H1 (cell line): ENCODE results near the gene MOV10L1.

Experiments
- CEBPB ChIP-seq: IDR thresholded peaks from 2 replicates; pipeline ENCODE4 v1.6.1; 2012; ENCODE audit warnings: low read depth, low read length
- CREB1 ChIP-seq: IDR thresholded peaks from 2 replicates; pipeline ENCODE4 v1.6.1; 2012; ENCODE audit warnings: inconsistent platforms
- CTCF ChIP-seq, 3 experiments: IDR thresholded peaks; 1 replicate in 2 of 3; 2 replicates in 1 of 3; pipeline versions ENCODE4 v1.5.1 to v1.6.1; 2011; ENCODE audit warnings: low read length in 3 of 3, mild to moderate bottlenecking in 3 of 3, inconsistent platforms in 2 of 3, low read depth in 1 of 3, moderate library complexity in 1 of 3; ENCODE audit not compliant: insufficient read depth in 1 of 3; ENCODE audit errors: control extremely low read depth in 1 of 3
- EP300 ChIP-seq, 2 experiments: IDR thresholded peaks; 1 replicate in 1 of 2; 2 replicates in 1 of 2; pipeline ENCODE4 v1.6.1; 2011 to 2012; ENCODE audit warnings: low read depth in 2 of 2, low read length in 2 of 2, mild to moderate bottlenecking in 2 of 2, borderline replicate concordance in 1 of 2, inconsistent platforms in 1 of 2, moderate library complexity in 1 of 2
- EZH2 ChIP-seq: fragments of 200-600 bp; sonication (generic); IDR thresholded peaks from 2 replicates; pipeline ENCODE4 v1.7.1; 2012; ENCODE audit warnings: low read depth, mild to moderate bottlenecking, moderate library complexity, low read length, inconsistent platforms; ENCODE audit not compliant: severe bottlenecking
- HDAC2 ChIP-seq, 2 experiments: fragments of 300-600 bp in 1 of 2; sonication (generic) in 1 of 2; IDR thresholded peaks; 2 replicates each; pipeline ENCODE4 v1.6.1; 2011 to 2012; ENCODE audit warnings: low read depth in 2 of 2, low read length in 2 of 2, mild to moderate bottlenecking in 2 of 2, moderate library complexity in 2 of 2, borderline replicate concordance in 1 of 2, inconsistent platforms in 1 of 2
- JUN ChIP-seq: IDR thresholded peaks from 2 replicates; pipeline ENCODE4 v1.6.1; 2011; ENCODE audit warnings: low read depth, mild to moderate bottlenecking, improper control_type of control experiment, low read length
- POLR2A ChIP-seq, 2 experiments: IDR thresholded peaks; 1 replicate in 1 of 2; 2 replicates in 1 of 2; pipeline ENCODE4 v1.6.1; 2011; ENCODE audit warnings: low read depth in 2 of 2, low read length in 2 of 2, mild to moderate bottlenecking in 2 of 2; ENCODE audit errors: control extremely low read depth in 1 of 2
- POLR2AphosphoS5 ChIP-seq: IDR thresholded peaks from 2 replicates; pipeline ENCODE4 v1.6.1; 2011; ENCODE audit warnings: low read depth, low read length
- RAD21 ChIP-seq, 2 experiments: IDR thresholded peaks in 1 of 2; conservative IDR thresholded peaks in 1 of 2; 2 replicates each; pipeline ENCODE4 v1.6.1; 2011; ENCODE audit warnings: low read depth in 2 of 2, low read length in 2 of 2, improper control_type of control experiment in 1 of 2, inconsistent platforms in 1 of 2, mild to moderate bottlenecking in 1 of 2, moderate library complexity in 1 of 2
- SIRT6 ChIP-seq: IDR thresholded peaks from one replicate; pipeline ENCODE4 v1.7.1; 2012; ENCODE audit warnings: low read length, inconsistent platforms
- SIX5 ChIP-seq: IDR thresholded peaks from 2 replicates; pipeline ENCODE4 v1.6.1; 2011; ENCODE audit warnings: mild to moderate bottlenecking, low read depth, low read length
- SP1 ChIP-seq: IDR thresholded peaks from 2 replicates; pipeline ENCODE4 v1.6.1; 2011; ENCODE audit warnings: low read depth, low read length
- TEAD4 ChIP-seq: IDR thresholded peaks from 2 replicates; pipeline ENCODE4 v1.6.1; 2012; ENCODE audit warnings: low read depth, low read length, inconsistent platforms, mixed read lengths

- TF ChIP-seq CTCF (IDR thresholded peaks at IDR 0.05; ENCODE audit: control extremely low read depth in 1 of 3, insufficient read depth in 1 of 3, low read depth in 1 of 3, low read length in 3 of 3), result no peak
- no peak for TF ChIP-seq POLR2A (IDR thresholded peaks at IDR 0.05; ENCODE audit: control extremely low read depth in 1 of 2, low read depth in 2 of 2, low read length in 2 of 2)
- TF ChIP-seq SP1, result no peak
- TF ChIP-seq CEBPB, result no peak
- no peak for TF ChIP-seq CREB1
- TF ChIP-seq RAD21 (IDR thresholded peaks at IDR 0.05 in 1 of 2, conservative IDR thresholded peaks at IDR 0.05 in 1 of 2; ENCODE audit: low read depth in 2 of 2, low read length in 2 of 2), result no peak
- no peak for TF ChIP-seq POLR2AphosphoS5
- no peak for TF ChIP-seq SIRT6
- no peak for TF ChIP-seq EZH2
- no peak for TF ChIP-seq JUN
- no peak for TF ChIP-seq EP300 (IDR thresholded peaks at IDR 0.05; ENCODE audit: borderline replicate concordance in 1 of 2, low read depth in 2 of 2, low read length in 2 of 2)
- no peak for TF ChIP-seq SIX5
- no peak for TF ChIP-seq TEAD4
- TF ChIP-seq HDAC2 (IDR thresholded peaks at IDR 0.05; ENCODE audit: borderline replicate concordance in 1 of 2, low read depth in 2 of 2, low read length in 2 of 2), result no peak
Measured at GRCh38 chr22:50197000-50197800, 107.4 kb downstream of the MOV10L1 start.
